ENCODE data around the gene PDLIM5.
"Not testable (repeated sequence)": the region's sequence is repeated elsewhere in the genome, so short reads cannot be mapped to it uniquely, and the experiment has no call there.

The PDLIM5 gene

GRCh38 chr4:94497690-94498089, 45.9 kb downstream of the PDLIM5 start:
- DNase-seq (ENCODE audit: low read depth) = no peak

GRCh38 chr4:94498502-94498901, 46.8 kb downstream of the PDLIM5 start:
- no peak for DNase-seq (ENCODE audit: low read depth)

GRCh38 chr4:94500685-94501084, 48.9 kb downstream of the PDLIM5 start:
- no peak for DNase-seq (ENCODE audit: low read depth)

- no peak for DNase-seq (ENCODE audit: low read depth)
These were observed 52.8 kb downstream of the PDLIM5 start for GRCh38 chr4:94504545-94504944.

GRCh38 chr4:94506822-94507221, 55.1 kb downstream of the PDLIM5 start:
- DNase-seq (ENCODE audit: low read depth) = no peak

- DNase-seq (ENCODE audit: low read depth) = no peak
These were observed 55.5 kb downstream of the PDLIM5 start for GRCh38 chr4:94507281-94507680.

GRCh38 chr4:94507708-94508107, 56.0 kb downstream of the PDLIM5 start:
- no peak for DNase-seq (ENCODE audit: low read depth)

GRCh38 chr4:94508296-94508695, 56.6 kb downstream of the PDLIM5 start:
- DNase-seq (ENCODE audit: low read depth) = no peak

- no peak for DNase-seq (ENCODE audit: low read depth)
These were observed 57.1 kb downstream of the PDLIM5 start for GRCh38 chr4:94508806-94509205.

GRCh38 chr4:94511591-94511990, 59.8 kb downstream of the PDLIM5 start:
- DNase-seq (ENCODE audit: low read depth) = no peak

GRCh38 chr4:94513532-94513931, 61.8 kb downstream of the PDLIM5 start:
- DNase-seq (ENCODE audit: low read depth) = not testable (repeated sequence)

- DNase-seq (ENCODE audit: low read depth) = no peak
These were observed 63.6 kb downstream of the PDLIM5 start for GRCh38 chr4:94515365-94515764.

- no peak for DNase-seq (ENCODE audit: low read depth)
These were observed 64.3 kb downstream of the PDLIM5 start for GRCh38 chr4:94516067-94516466.

- no peak for DNase-seq (ENCODE audit: low read depth)
These were observed 65.3 kb downstream of the PDLIM5 start for GRCh38 chr4:94516999-94517398.

GRCh38 chr4:94517492-94517891, 65.8 kb downstream of the PDLIM5 start:
- no peak for DNase-seq (ENCODE audit: low read depth)

- no peak for DNase-seq (ENCODE audit: low read depth)
These were observed 67.3 kb downstream of the PDLIM5 start for GRCh38 chr4:94519019-94519418.

GRCh38 chr4:94519925-94520789, 68.4 kb downstream of the PDLIM5 start:
- DNase-seq (ENCODE audit: low read depth) = no peak

GRCh38 chr4:94523033-94523580, 71.4 kb downstream of the PDLIM5 start:
- no peak for DNase-seq (ENCODE audit: low read depth)

GRCh38 chr4:94523617-94524016, 71.9 kb downstream of the PDLIM5 start:
- no peak for DNase-seq (ENCODE audit: low read depth)

GRCh38 chr4:94525993-94526728, 74.4 kb downstream of the PDLIM5 start:
- DNase-seq (ENCODE audit: low read depth) = no peak

- no peak for DNase-seq (ENCODE audit: low read depth)
These were observed 76.0 kb downstream of the PDLIM5 start for GRCh38 chr4:94527556-94528233.

- DNase-seq (ENCODE audit: low read depth) = no peak
These were observed 77.2 kb downstream of the PDLIM5 start for GRCh38 chr4:94528792-94529451.
